ENCODE measurements around the gene MCM9. TPM values are rescaled to one million over a fixed set of nuclear protein-coding genes. Genes with fewer than 3 reads are reported as not detected.
"Not testable (repeated sequence)": the region's sequence is repeated elsewhere in the genome, so short reads cannot be mapped to it uniquely, and the experiment has no call there.

The MCM9 gene
- total and polyA plus RNA-seq, 2 of the 13 experiments (the other 11 are each of a cell fraction or from before 2014, with no cell fraction given): 3.8 to 17.2 TPM

DNA sequence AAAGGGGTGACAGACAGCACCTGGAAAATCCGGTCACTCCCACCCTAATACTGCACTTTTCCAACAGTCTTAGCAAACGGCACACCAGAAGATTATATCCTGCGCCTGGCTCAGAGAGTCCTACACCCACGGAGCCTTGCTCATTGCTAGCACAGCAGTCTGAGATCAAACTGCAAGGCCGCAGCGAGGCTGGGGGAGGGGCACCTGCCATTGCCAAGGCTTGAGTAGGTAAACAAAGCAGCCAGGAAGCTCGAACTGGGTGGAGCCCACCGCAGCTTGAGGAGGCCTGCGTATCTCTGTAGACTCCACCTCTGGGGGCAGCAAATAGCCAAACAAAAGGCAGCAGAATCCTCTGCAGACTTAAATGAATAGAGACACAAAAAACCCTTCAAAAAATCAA is 138.4 kb downstream of the MCM9 start:
- BruUV-seq (replicated peaks); H3K9ac ChIP-seq (ENCODE audit: insufficient read depth, low read depth, low read length); FAIRE-seq; H3K79me2 ChIP-seq (ENCODE audit: insufficient read depth, low read length); H3K27me3 ChIP-seq (ENCODE audit: control insufficient read depth in 1 of 2, insufficient read depth in 2 of 2, low read length in 2 of 2); H3K36me3 ChIP-seq (replicated peaks in 1 of 2; ENCODE audit: control insufficient read depth in 1 of 2, insufficient read depth in 2 of 2, low read length in 2 of 2); H3K27ac ChIP-seq (ENCODE audit: extremely low read length, insufficient read depth, low read length); H3K9me3 ChIP-seq (ENCODE audit: low read length); H4K20me1 ChIP-seq (ENCODE audit: insufficient read depth, low read length); H2AFZ ChIP-seq (ENCODE audit: low read length); intact Hi-C loops (cut with micrococcal nuclease; ENCODE audit: unreplicated experiment); in situ Hi-C loops (cut with HindIII; ENCODE audit: extremely low pct_ligation_motif_present, low pct_unique_long_range_greater_than_20kb): not testable (repeated sequence)
- Histone ChIP-seq H3K4me3 (replicated peaks in 1 of 3; ENCODE audit: insufficient read depth in 1 of 3, low read depth in 2 of 3, low read length in 3 of 3) (peak overlapping the region in 1 of 3 experiments; percentile 8; a peak in 3 of 6 replicates), H3K4me2 (ENCODE audit: low read depth, low read length) (peak overlapping the region; percentile 50), H3K4me1 (ENCODE audit: insufficient read depth, low read length) (peaks cover 16% of the 10 kb centered on the region)
- POLR2A ChIA-PET: interaction anchor here (1.1 kb wide), 1 partner anchor 12 kb away, joined by 3 read pairs; no protein-coding TSS in a partner anchor
- WGBS (ENCODE audit: low lambda C conversion rate): 9% methylated on average over 9 of the region's 9 CpGs
- ATAC-seq (peak; percentile 29; the same call in 2 of the 3 replicates), DNase-seq (ENCODE audit: low spot score) (peak; percentile 66)
- CTCF ChIA-PET (ENCODE audit: low intra/inter-chr PET ratio, low total read pairs): interaction anchor here (1.4 kb wide), 1 partner anchor 100 kb away, joined by 3 read pairs; no protein-coding TSS in a partner anchor
- TF ChIP-seq, protein P1, sequence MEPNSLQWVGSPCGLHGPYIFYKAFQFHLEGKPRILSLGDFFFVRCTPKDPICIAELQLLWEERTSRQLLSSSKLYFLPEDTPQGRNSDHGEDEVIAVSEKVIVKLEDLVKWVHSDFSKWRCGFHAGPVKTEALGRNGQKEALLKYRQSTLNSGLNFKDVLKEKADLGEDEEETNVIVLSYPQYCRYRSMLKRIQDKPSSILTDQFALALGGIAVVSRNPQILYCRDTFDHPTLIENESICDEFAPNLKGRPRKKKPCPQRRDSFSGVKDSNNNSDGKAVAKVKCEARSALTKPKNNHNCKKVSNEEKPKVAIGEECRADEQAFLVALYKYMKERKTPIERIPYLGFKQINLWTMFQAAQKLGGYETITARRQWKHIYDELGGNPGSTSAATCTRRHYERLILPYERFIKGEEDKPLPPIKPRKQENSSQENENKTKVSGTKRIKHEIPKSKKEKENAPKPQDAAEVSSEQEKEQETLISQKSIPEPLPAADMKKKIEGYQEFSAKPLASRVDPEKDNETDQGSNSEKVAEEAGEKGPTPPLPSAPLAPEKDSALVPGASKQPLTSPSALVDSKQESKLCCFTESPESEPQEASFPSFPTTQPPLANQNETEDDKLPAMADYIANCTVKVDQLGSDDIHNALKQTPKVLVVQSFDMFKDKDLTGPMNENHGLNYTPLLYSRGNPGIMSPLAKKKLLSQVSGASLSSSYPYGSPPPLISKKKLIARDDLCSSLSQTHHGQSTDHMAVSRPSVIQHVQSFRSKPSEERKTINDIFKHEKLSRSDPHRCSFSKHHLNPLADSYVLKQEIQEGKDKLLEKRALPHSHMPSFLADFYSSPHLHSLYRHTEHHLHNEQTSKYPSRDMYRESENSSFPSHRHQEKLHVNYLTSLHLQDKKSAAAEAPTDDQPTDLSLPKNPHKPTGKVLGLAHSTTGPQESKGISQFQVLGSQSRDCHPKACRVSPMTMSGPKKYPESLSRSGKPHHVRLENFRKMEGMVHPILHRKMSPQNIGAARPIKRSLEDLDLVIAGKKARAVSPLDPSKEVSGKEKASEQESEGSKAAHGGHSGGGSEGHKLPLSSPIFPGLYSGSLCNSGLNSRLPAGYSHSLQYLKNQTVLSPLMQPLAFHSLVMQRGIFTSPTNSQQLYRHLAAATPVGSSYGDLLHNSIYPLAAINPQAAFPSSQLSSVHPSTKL (CRISPR knock-in tag; IDR thresholded peaks at IDR 0.05): peak; percentile 91
- TF ChIP-seq ZNF501 (CRISPR knock-in tag; IDR thresholded peaks at IDR 0.05): 0 out of 2 replicates have a peak, but pooled peaks have one; percentile 16
- TF ChIP-seq, protein P2, sequence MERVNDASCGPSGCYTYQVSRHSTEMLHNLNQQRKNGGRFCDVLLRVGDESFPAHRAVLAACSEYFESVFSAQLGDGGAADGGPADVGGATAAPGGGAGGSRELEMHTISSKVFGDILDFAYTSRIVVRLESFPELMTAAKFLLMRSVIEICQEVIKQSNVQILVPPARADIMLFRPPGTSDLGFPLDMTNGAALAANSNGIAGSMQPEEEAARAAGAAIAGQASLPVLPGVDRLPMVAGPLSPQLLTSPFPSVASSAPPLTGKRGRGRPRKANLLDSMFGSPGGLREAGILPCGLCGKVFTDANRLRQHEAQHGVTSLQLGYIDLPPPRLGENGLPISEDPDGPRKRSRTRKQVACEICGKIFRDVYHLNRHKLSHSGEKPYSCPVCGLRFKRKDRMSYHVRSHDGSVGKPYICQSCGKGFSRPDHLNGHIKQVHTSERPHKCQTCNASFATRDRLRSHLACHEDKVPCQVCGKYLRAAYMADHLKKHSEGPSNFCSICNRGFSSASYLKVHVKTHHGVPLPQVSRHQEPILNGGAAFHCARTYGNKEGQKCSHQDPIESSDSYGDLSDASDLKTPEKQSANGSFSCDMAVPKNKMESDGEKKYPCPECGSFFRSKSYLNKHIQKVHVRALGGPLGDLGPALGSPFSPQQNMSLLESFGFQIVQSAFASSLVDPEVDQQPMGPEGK (CRISPR knock-in tag; IDR thresholded peaks at IDR 0.05): 0 out of 2 replicates have a peak, but pooled peaks have one; percentile 15
- peak; percentile 6 for TF ChIP-seq TEAD3 (CRISPR knock-in tag; optimal IDR thresholded peaks at IDR 0.05; ENCODE audit: borderline replicate concordance)
- 0 out of 2 replicates have a peak, but pooled peaks have one; percentile 51 for TF ChIP-seq HIVEP1 (CRISPR knock-in tag; IDR thresholded peaks at IDR 0.05)
- 0 out of 2 replicates have a peak, but pooled peaks have one; percentile 37 for TF ChIP-seq GATAD1 (CRISPR knock-in tag; IDR thresholded peaks at IDR 0.05)
- TF ChIP-seq, protein P3, sequence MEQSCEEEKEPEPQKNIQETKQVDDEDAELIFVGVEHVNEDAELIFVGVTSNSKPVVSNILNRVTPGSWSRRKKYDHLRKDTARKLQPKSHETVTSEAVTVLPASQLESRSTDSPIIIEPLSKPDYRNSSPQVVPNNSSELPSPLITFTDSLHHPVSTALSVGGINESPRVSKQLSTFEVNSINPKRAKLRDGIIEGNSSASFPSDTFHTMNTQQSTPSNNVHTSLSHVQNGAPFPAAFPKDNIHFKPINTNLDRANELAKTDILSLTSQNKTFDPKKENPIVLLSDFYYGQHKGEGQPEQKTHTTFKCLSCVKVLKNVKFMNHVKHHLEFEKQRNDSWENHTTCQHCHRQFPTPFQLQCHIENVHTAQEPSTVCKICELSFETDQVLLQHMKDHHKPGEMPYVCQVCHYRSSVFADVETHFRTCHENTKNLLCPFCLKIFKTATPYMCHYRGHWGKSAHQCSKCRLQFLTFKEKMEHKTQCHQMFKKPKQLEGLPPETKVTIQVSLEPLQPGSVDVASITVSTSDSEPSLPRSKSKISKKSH (CRISPR knock-in tag; IDR thresholded peaks at IDR 0.05; ENCODE audit: borderline replicate concordance): 0 out of 2 replicates have a peak, but pooled peaks have one; percentile 40
- 0 out of 2 replicates have a peak, but pooled peaks have one; percentile 41 for TF ChIP-seq PHF8 (CRISPR knock-in tag; IDR thresholded peaks at IDR 0.05)
- TF ChIP-seq, protein P4, sequence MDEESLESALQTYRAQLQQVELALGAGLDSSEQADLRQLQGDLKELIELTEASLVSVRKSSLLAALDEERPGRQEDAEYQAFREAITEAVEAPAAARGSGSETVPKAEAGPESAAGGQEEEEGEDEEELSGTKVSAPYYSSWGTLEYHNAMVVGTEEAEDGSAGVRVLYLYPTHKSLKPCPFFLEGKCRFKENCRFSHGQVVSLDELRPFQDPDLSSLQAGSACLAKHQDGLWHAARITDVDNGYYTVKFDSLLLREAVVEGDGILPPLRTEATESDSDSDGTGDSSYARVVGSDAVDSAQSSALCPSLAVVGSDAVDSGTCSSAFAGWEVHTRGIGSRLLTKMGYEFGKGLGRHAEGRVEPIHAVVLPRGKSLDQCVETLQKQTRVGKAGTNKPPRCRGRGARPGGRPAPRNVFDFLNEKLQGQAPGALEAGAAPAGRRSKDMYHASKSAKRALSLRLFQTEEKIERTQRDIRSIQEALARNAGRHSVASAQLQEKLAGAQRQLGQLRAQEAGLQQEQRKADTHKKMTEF (CRISPR knock-in tag; IDR thresholded peaks at IDR 0.05): peak; percentile 77
- 0 out of 2 replicates have a peak, but pooled peaks have one; percentile 50 for TF ChIP-seq ZFP90 (CRISPR knock-in tag; IDR thresholded peaks at IDR 0.05; ENCODE audit: borderline replicate concordance)
- TF ChIP-seq ZNF317 (CRISPR knock-in tag; IDR thresholded peaks at IDR 0.05): 0 out of 2 replicates have a peak, but pooled peaks have one; percentile 25
- 0 out of 2 replicates have a peak, but pooled peaks have one; percentile 23 for TF ChIP-seq ZNF232 (CRISPR knock-in tag; IDR thresholded peaks at IDR 0.05; ENCODE audit: borderline replicate concordance)
- TF ChIP-seq, protein P5, sequence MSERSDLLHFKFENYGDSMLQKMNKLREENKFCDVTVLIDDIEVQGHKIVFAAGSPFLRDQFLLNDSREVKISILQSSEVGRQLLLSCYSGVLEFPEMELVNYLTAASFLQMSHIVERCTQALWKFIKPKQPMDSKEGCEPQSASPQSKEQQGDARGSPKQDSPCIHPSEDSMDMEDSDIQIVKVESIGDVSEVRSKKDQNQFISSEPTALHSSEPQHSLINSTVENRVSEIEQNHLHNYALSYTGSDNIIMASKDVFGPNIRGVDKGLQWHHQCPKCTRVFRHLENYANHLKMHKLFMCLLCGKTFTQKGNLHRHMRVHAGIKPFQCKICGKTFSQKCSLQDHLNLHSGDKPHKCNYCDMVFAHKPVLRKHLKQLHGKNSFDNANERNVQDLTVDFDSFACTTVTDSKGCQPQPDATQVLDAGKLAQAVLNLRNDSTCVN (CRISPR knock-in tag; IDR thresholded peaks at IDR 0.05; ENCODE audit: borderline replicate concordance): 0 out of 2 replicates have a peak, but pooled peaks have one; percentile 57
